Prostate gland (tissue), 2 donors: ENCODE measurements around the gene C9orf153.

ENCODE experiments used
- POLR2A ChIP-seq: fragments of 450-650 bp; IDR thresholded peaks from one replicate; pipeline ENCODE4 v1.6.1; 2016; ENCODE audit warnings: antibody characterized with exemption, mild to moderate bottlenecking
- POLR2AphosphoS5 ChIP-seq: sonication (generic); formaldehyde crosslinking; IDR thresholded peaks from one replicate; pipeline ENCODE4 v1.6.1; 2017; ENCODE audit warnings: antibody characterized with exemption
- TF ChIP-seq, protein P1 (sequence below), 4 experiments: fragments of 200-600 bp in 2 of 4; fragments of 450-650 bp in 2 of 4; sonication (generic) in 2 of 4; IDR thresholded peaks; 1 replicate in 3 of 4; 2 replicates in 1 of 4; pipeline ENCODE4 v1.5.1; 2016 to 2019; ENCODE audit warnings: antibody characterized with exemption in 4 of 4, mild to moderate bottlenecking in 2 of 4, moderate library complexity in 2 of 4

DNA sequence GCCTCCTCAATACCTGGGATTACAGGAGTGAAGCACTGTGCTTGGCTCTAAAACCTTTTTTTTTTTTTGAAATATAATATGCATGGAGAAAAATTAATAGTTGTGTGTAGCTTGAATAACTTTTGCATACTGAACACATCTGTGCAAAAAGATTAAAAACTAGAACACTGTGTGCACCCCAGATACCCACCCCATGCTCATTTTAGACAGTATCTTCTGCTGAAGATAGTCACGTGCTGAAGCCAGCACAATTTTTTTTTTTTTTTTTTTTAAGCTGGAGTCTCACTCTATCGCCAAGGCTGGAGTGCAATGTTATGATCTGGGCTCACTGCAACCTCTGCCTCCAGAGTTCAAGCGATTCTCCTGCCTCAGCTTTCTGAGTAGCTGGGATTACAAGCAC, 39.9 kb downstream of the C9orf153 start:
- TF ChIP-seq POLR2A = no peak
- TF ChIP-seq POLR2AphosphoS5 = no peak
- TF ChIP-seq, protein P1, sequence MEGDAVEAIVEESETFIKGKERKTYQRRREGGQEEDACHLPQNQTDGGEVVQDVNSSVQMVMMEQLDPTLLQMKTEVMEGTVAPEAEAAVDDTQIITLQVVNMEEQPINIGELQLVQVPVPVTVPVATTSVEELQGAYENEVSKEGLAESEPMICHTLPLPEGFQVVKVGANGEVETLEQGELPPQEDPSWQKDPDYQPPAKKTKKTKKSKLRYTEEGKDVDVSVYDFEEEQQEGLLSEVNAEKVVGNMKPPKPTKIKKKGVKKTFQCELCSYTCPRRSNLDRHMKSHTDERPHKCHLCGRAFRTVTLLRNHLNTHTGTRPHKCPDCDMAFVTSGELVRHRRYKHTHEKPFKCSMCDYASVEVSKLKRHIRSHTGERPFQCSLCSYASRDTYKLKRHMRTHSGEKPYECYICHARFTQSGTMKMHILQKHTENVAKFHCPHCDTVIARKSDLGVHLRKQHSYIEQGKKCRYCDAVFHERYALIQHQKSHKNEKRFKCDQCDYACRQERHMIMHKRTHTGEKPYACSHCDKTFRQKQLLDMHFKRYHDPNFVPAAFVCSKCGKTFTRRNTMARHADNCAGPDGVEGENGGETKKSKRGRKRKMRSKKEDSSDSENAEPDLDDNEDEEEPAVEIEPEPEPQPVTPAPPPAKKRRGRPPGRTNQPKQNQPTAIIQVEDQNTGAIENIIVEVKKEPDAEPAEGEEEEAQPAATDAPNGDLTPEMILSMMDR (IDR thresholded peaks at IDR 0.05) = no peak
